ENCODE measurements around the gene AASDH. TPM values are rescaled to one million over a fixed set of nuclear protein-coding genes. Genes with fewer than 3 reads are reported as not detected.

The AASDH gene
- total RNA-seq, 2 donors from 2014 or later = 12.8 to 18.5 TPM

DNA sequence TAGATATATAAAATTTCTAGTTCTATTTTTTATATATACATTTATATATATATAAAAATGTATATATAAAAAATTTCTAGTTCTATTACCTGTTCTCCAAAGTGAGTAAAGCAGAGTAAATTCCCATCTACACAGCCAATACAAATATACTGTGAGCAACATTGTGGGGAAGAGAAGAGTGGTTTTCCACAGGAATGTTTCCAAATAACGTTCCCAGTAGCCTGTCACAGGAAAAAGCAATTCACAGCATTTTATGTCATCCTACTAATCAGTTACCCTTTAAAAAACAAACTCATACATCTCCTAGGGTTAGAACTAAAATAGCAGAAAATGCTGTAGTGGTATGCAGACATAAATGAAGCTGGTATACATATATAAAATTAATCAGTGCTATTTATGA is 44.5 kb downstream of the AASDH start:
- no peaks in the 10 kb centered on the region for H3K36me3 ChIP-seq
- intact Hi-C loops (cut with DNase I) = no loop called here
- no peaks in the 10 kb centered on the region for H3K9me3 ChIP-seq
- TF ChIP-seq POLR2A (IDR thresholded peaks at IDR 0.05) (no peak), POLR2AphosphoS5 (IDR thresholded peaks at IDR 0.05) (no peak)
- TF ChIP-seq, protein P1, sequence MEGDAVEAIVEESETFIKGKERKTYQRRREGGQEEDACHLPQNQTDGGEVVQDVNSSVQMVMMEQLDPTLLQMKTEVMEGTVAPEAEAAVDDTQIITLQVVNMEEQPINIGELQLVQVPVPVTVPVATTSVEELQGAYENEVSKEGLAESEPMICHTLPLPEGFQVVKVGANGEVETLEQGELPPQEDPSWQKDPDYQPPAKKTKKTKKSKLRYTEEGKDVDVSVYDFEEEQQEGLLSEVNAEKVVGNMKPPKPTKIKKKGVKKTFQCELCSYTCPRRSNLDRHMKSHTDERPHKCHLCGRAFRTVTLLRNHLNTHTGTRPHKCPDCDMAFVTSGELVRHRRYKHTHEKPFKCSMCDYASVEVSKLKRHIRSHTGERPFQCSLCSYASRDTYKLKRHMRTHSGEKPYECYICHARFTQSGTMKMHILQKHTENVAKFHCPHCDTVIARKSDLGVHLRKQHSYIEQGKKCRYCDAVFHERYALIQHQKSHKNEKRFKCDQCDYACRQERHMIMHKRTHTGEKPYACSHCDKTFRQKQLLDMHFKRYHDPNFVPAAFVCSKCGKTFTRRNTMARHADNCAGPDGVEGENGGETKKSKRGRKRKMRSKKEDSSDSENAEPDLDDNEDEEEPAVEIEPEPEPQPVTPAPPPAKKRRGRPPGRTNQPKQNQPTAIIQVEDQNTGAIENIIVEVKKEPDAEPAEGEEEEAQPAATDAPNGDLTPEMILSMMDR (IDR thresholded peaks at IDR 0.05) = no peak
- 35% methylated on average over 1 of the region's 1 CpG for WGBS
- H3K27me3 ChIP-seq (replicated peaks; ENCODE audit: insufficient read depth) = no peaks in the 10 kb centered on the region
- H3K4me1 ChIP-seq (replicated peaks) = no peaks in the 10 kb centered on the region
- H3K4me3 ChIP-seq = no peak overlapping the region
- no peak overlapping the region for H3K27ac ChIP-seq
- DNase-seq (ENCODE audit: low spot score) = no peak

DNA sequence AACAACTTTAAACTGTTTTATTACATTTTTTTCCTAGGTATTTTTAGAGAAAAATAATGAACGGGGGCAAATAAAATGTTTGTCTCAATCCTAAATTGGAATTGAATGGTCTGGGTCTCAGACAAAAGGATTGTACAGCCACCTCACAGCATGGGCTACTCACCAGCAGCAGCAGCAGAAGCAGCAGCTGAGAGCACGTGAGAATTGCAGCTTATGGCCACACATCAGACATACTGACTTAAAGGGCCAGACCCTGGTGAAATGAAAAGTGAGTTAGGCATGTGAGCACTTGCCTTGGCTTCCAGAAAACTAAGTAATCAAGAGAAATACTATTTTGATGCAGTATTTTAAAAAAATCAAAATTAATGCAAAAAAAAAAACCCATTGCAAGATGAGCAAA is 56.6 kb downstream of the AASDH start:
- DNase-seq (ENCODE audit: low spot score) = no peak
- no peak overlapping the region for H3K27ac ChIP-seq
- H3K4me3 ChIP-seq = no peak overlapping the region
- no peaks in the 10 kb centered on the region for H3K36me3 ChIP-seq
- no peak for TF ChIP-seq POLR2AphosphoS5 (IDR thresholded peaks at IDR 0.05)
- TF ChIP-seq, protein P1 (IDR thresholded peaks at IDR 0.05) = no peak
- no peak for TF ChIP-seq POLR2A (IDR thresholded peaks at IDR 0.05)
- no peaks in the 10 kb centered on the region for H3K9me3 ChIP-seq
- H3K27me3 ChIP-seq (replicated peaks; ENCODE audit: insufficient read depth) = no peaks in the 10 kb centered on the region
- no peaks in the 10 kb centered on the region for H3K4me1 ChIP-seq (replicated peaks)
- intact Hi-C loops (cut with DNase I) = no loop called here
- WGBS = 42% methylated on average over 2 of the region's 2 CpGs

DNA sequence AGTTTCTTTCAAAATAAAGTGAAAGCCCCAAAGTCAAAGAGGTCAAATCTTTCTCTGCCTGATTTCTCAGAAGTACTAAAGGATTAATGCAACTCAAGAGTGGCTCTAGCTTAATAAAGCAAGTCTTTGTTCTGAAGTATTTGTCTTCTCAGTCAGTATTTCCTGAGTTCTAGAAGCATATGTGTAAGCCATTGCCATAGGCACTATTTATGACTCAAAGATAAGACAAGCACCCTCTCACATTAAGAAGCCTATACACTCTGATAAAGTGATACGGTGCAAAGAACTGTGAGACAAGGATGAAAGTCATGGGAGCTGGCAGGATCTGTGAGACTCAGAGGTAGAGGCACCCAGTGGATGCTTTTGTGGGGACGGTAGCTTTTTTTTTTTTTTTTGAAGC is 60.9 kb downstream of the AASDH start:
- intact Hi-C loops (cut with DNase I) = no loop called here
- no peak for DNase-seq (ENCODE audit: low spot score)
- Histone ChIP-seq H3K36me3 (no peaks in the 10 kb centered on the region), H3K27ac (no peak overlapping the region), H3K4me1 (replicated peaks) (no peaks in the 10 kb centered on the region), H3K9me3 (no peaks in the 10 kb centered on the region), H3K27me3 (replicated peaks; ENCODE audit: insufficient read depth) (no peaks in the 10 kb centered on the region), H3K4me3 (no peak overlapping the region)
- TF ChIP-seq POLR2A (IDR thresholded peaks at IDR 0.05) = no peak
- TF ChIP-seq, protein P1 (IDR thresholded peaks at IDR 0.05) = no peak
- no peak for TF ChIP-seq POLR2AphosphoS5 (IDR thresholded peaks at IDR 0.05)
- 57% methylated on average over 2 of the region's 2 CpGs for WGBS

DNA sequence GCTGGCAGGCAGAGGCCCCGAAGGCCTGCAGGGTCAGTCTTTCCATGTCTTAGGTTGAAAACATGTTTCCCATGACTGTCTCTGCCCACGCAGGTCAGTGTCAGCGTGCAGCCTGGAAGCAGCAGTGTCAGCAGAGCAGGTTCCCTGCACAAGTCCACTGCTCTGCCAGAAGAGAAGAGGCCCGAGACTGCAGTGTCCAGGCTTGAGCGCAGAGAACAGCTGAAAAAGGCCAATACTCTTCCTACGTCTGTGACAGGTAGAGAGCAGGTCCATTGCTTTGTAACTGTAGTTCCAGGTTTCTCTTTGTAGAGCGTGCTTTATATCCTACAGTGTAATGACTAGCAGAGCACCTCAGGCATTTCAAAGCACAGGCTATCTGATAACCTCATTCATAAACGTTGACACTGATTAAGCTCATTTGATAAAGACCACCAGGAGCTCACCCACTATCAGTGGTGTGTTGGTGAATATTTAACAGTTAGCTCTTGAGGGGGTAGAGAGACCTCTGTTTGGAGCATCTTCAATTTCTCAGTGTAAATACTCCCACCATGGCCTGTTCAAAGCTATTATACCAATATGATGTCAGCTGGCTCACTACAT is 63.2 kb downstream of the AASDH start:
- TF ChIP-seq, protein P1 (IDR thresholded peaks at IDR 0.05) = no peak
- no peak for TF ChIP-seq POLR2AphosphoS5 (IDR thresholded peaks at IDR 0.05)
- TF ChIP-seq POLR2A (IDR thresholded peaks at IDR 0.05) = no peak
- Histone ChIP-seq H3K4me3 (no peak overlapping the region), H3K9me3 (no peaks in the 10 kb centered on the region), H3K27me3 (replicated peaks; ENCODE audit: insufficient read depth) (no peaks in the 10 kb centered on the region), H3K27ac (no peak overlapping the region), H3K4me1 (replicated peaks) (no peaks in the 10 kb centered on the region), H3K36me3 (no peaks in the 10 kb centered on the region)
- 86% methylated on average over 8 of the region's 8 CpGs for WGBS
- intact Hi-C loops (cut with DNase I) = no loop called here
- no peak for DNase-seq (ENCODE audit: low spot score)

DNA sequence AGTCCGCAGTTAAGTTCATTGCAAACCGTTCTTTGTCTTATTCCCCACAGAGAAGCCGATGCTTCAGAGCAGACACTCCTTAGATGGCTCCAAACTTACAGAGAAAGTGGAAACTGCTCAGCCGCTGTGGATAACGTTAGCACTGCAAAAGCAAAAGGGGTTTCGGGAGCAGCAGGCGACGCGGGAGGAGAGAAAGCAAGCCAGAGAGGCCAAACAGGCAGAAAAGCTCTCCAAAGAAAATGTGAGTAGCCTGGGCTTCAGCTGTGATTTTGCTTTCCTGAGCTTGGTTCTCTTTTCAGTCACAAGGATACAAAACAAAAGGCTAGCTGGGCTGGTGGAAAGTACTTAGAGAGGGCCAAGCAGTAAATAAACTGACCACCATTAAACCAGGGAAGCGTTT is 64.0 kb downstream of the AASDH start:
- no peaks in the 10 kb centered on the region for H3K4me1 ChIP-seq (replicated peaks)
- WGBS = 83% methylated on average over 10 of the region's 10 CpGs
- DNase-seq (ENCODE audit: low spot score) = no peak
- intact Hi-C loops (cut with DNase I) = no loop called here
- no peaks in the 10 kb centered on the region for H3K27me3 ChIP-seq (replicated peaks; ENCODE audit: insufficient read depth)
- H3K27ac ChIP-seq = no peak overlapping the region
- H3K4me3 ChIP-seq = no peak overlapping the region
- no peaks in the 10 kb centered on the region for H3K9me3 ChIP-seq
- H3K36me3 ChIP-seq = no peaks in the 10 kb centered on the region
- TF ChIP-seq, protein P1 (IDR thresholded peaks at IDR 0.05) = no peak
- no peak for TF ChIP-seq POLR2AphosphoS5 (IDR thresholded peaks at IDR 0.05)
- no peak for TF ChIP-seq POLR2A (IDR thresholded peaks at IDR 0.05)

All from prostate gland (tissue), 2 donors.